ENCODE data around the gene ZBP1.

ZBP1 gene

GRCh38 chr20:57555457-57556184 is 64.6 kb downstream of the ZBP1 start:
- H3K27ac Mint-ChIP-seq = no peak overlapping the region
- H3K36me3 Mint-ChIP-seq (ENCODE audit: insufficient read depth) = no peaks in the 10 kb centered on the region
- no peaks in the 10 kb centered on the region for H3K4me1 Mint-ChIP-seq (ENCODE audit: low read depth in 2 of 2)
- H3K9me3 Mint-ChIP-seq = no peaks in the 10 kb centered on the region
- peaks cover 29 to 80% of the 10 kb centered on the region in 2 donors for H3K27me3 Mint-ChIP-seq
- no peak overlapping the region for H3K4me3 Mint-ChIP-seq
- no peak for DNase-seq
- no peak for ATAC-seq (replicated peaks)

Measured in effector memory CD8-positive, alpha-beta T cell (primary cell).